Endodermal cell (in vitro differentiated cells): ENCODE results near the gene CRYGN. TPM values are rescaled to one million over a fixed set of nuclear protein-coding genes. Genes with fewer than 3 reads are reported as not detected.
A peak's percentile ranks its signal among the peaks of the same experiment; 100 is the strongest.

Source experiments
- DNase-seq: peaks from one replicate; pipeline ENCODE4 v3.0.0-alpha.2; 2017
- H3K27ac ChIP-seq: 2 replicates; pipeline ENCODE4 v1.5.1; 2013; ENCODE audit warnings: mild to moderate bottlenecking, low read depth, low read length, moderate library complexity
- H3K27me3 ChIP-seq: 2 replicates; pipeline ENCODE4 v1.6.1; 2013; ENCODE audit warnings: mild to moderate bottlenecking, low read length, moderate library complexity; ENCODE audit not compliant: insufficient read depth, control insufficient read depth, poor library complexity, severe bottlenecking
- H3K36me3 ChIP-seq: 2 replicates; pipeline ENCODE4 v1.7.0; 2013; ENCODE audit warnings: mild to moderate bottlenecking, low read length, moderate library complexity; ENCODE audit not compliant: control insufficient read depth, insufficient read depth
- H3K4me1 ChIP-seq: one replicate; pipeline ENCODE4 v1.7.0; 2013; ENCODE audit warnings: low read length; ENCODE audit not compliant: control insufficient read depth, insufficient read depth
- H3K4me3 ChIP-seq: 2 replicates; pipeline ENCODE4 v1.5.1; 2013; ENCODE audit warnings: mild to moderate bottlenecking, low read length, moderate library complexity
- H3K9ac ChIP-seq: 2 replicates; pipeline ENCODE4 v1.6.1; 2013; ENCODE audit warnings: mild to moderate bottlenecking, low read length, moderate library complexity; ENCODE audit not compliant: poor library complexity, severe bottlenecking; ENCODE audit errors: extremely low read depth
- H3K9me3 ChIP-seq: 2 replicates; pipeline ENCODE4 v1.6.1; 2013; ENCODE audit warnings: mild to moderate bottlenecking, low read length, moderate library complexity; ENCODE audit not compliant: control insufficient read depth
- H3K27ac Mint-ChIP-seq: 2 replicates; pipeline ENCODE4 v1.8.0; 2020; ENCODE audit warnings: mixed read lengths
- H3K27me3 Mint-ChIP-seq: 2 replicates; pipeline ENCODE4 v1.8.0; 2021; ENCODE audit warnings: mild to moderate bottlenecking, mixed read lengths; ENCODE audit not compliant: insufficient read depth
- H3K36me3 Mint-ChIP-seq: 2 replicates; pipeline ENCODE4 v1.8.0; 2020; ENCODE audit warnings: low read depth, mixed read lengths
- H3K4me1 Mint-ChIP-seq: 2 replicates; pipeline ENCODE4 v1.8.0; 2020; ENCODE audit warnings: mixed read lengths
- H3K4me3 Mint-ChIP-seq: 2 replicates; pipeline ENCODE4 v1.8.0; 2020; ENCODE audit warnings: mild to moderate bottlenecking, moderate library complexity, mixed read lengths
- H3K9me3 Mint-ChIP-seq: 2 replicates; pipeline ENCODE4 v1.8.0; 2020; ENCODE audit warnings: mild to moderate bottlenecking, mixed read lengths
- WGBS, 2 experiments: methylation state at CpG; one replicate each; pipeline versions ENCODE4 v1.1.5 to v1.1.7; 2013; ENCODE audit warnings: missing lambda C conversion rate in 2 of 2, mixed read lengths in 1 of 2; ENCODE audit not compliant: insufficient coverage in 1 of 2, insufficient read length in 1 of 2; 5-methylcytosine and 5-hydroxymethylcytosine counted together
- total RNA-seq, 2 donors: library from RNA; stranded (reverse); fragmentation: NEBNext Ultra II Directional in 1 of 2; extraction: Animal tissue kit (Norgen Biotek cat#: 25700) in 1 of 2; gene quantifications; 2 replicates in 1 of 2; 3 replicates in 1 of 2; pipeline ENCODE4 v1.2.1, GENCODE V29; 2021
- TF ChIP-seq, protein P1 (sequence below): fragments of 200-600 bp; sonication (generic); conservative IDR thresholded peaks from 2 replicates; pipeline ENCODE4 v1.5.0; 2021; ENCODE audit warnings: antibody characterized with exemption, mild to moderate bottlenecking

CRYGN gene
- total RNA-seq, 2 donors from 2014 or later, result 2.3 to 4.4 TPM

DNA sequence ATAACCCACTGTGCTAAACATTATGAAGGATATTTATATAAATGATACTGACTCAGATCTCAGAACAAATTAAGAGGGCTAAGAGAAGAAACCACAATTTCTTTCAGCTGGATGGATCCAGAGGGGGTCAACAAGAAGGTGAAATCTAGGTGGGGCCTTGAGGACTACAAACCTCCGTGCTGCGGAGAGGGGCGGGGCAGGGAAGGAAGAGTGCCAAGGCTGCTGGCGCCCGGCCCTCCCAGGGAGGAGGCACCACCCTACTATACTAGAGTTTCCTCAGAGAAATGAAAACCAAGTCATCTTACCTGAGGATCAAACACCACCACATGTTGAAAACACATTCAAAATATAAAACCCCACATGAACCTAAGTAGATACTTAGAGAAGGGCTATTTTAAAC is 29.3 kb upstream of the CRYGN start:
- peaks cover 19% of the 10 kb centered on the region for H3K4me1 Mint-ChIP-seq
- 99 to 100% methylated on average over 3 to 5 of the region's 5 CpGs for WGBS, 2 experiments
- no peaks in the 10 kb centered on the region for H3K9me3 ChIP-seq
- H3K27me3 ChIP-seq, result no peaks in the 10 kb centered on the region
- no peak overlapping the region for H3K4me3 Mint-ChIP-seq
- H3K4me3 ChIP-seq, result no peak overlapping the region
- H3K27me3 Mint-ChIP-seq, result no peaks in the 10 kb centered on the region
- H3K4me1 ChIP-seq, result no peaks in the 10 kb centered on the region
- no peak overlapping the region for H3K27ac ChIP-seq
- H3K36me3 ChIP-seq, result peaks cover 89% of the 10 kb centered on the region
- H3K9me3 Mint-ChIP-seq, result no peaks in the 10 kb centered on the region
- H3K27ac Mint-ChIP-seq, result no peak overlapping the region
- DNase-seq, result no peak
- H3K9ac ChIP-seq, result no peak overlapping the region
- peaks cover 88% of the 10 kb centered on the region for H3K36me3 Mint-ChIP-seq
- TF ChIP-seq, protein P1, sequence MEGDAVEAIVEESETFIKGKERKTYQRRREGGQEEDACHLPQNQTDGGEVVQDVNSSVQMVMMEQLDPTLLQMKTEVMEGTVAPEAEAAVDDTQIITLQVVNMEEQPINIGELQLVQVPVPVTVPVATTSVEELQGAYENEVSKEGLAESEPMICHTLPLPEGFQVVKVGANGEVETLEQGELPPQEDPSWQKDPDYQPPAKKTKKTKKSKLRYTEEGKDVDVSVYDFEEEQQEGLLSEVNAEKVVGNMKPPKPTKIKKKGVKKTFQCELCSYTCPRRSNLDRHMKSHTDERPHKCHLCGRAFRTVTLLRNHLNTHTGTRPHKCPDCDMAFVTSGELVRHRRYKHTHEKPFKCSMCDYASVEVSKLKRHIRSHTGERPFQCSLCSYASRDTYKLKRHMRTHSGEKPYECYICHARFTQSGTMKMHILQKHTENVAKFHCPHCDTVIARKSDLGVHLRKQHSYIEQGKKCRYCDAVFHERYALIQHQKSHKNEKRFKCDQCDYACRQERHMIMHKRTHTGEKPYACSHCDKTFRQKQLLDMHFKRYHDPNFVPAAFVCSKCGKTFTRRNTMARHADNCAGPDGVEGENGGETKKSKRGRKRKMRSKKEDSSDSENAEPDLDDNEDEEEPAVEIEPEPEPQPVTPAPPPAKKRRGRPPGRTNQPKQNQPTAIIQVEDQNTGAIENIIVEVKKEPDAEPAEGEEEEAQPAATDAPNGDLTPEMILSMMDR, result no peak

DNA sequence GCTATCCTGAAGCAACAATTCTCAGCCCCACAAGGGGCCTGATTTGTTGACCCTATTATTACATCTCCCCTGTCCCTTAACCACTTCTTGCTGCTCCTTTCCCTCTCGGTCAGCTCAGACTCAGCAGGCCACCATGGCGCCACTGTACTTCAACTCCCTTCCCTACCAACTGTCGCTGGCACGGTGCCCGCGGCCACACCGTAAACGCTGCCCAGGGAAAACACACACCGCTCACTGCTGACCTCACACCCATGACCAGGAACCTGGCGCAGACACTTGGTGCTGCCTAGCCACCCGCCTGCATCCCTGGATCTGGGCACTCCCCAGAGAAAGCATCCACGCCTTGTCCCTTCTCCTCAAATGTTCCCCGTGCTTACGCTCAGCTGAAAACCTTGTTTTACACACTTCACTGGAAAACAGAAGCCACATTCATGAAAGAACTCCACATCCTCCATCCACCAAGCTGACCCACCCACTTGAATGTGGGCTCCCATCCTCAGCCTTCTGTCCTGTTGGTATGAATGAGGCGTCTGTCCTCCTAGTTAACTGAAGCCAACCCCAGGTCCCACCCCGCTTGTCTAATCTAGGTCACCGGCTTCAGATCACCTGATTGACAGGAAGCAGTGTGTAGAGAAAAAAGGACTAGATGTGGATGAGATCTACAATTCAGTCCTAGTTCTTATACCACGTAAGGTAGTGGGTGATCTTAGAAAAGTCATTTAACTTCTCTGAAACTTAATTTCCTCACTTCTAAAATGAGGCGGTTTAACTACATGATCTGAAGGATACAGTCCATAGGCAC is 28.5 kb upstream of the CRYGN start:
- H3K4me3 ChIP-seq, result no peak overlapping the region
- WGBS, 2 experiments, result 95% methylated on average over 18 of the region's 19 CpGs; no CpG with 5 or more reads in 1 of the 2 experiments
- H3K36me3 ChIP-seq, result peaks cover 91% of the 10 kb centered on the region
- no peaks in the 10 kb centered on the region for H3K27me3 ChIP-seq
- no peak for DNase-seq
- no peak overlapping the region for H3K27ac ChIP-seq
- Mint-ChIP-seq H3K27ac (peak overlapping the region; percentile 71), H3K9me3 (peaks cover 8% of the 10 kb centered on the region), H3K36me3 (peaks cover 87% of the 10 kb centered on the region), H3K4me1 (peaks cover 19% of the 10 kb centered on the region), H3K4me3 (no peak overlapping the region), H3K27me3 (no peaks in the 10 kb centered on the region)
- H3K4me1 ChIP-seq, result no peaks in the 10 kb centered on the region
- TF ChIP-seq, protein P1, result no peak
- peaks cover 8% of the 10 kb centered on the region for H3K9me3 ChIP-seq
- H3K9ac ChIP-seq, result no peak overlapping the region

DNA sequence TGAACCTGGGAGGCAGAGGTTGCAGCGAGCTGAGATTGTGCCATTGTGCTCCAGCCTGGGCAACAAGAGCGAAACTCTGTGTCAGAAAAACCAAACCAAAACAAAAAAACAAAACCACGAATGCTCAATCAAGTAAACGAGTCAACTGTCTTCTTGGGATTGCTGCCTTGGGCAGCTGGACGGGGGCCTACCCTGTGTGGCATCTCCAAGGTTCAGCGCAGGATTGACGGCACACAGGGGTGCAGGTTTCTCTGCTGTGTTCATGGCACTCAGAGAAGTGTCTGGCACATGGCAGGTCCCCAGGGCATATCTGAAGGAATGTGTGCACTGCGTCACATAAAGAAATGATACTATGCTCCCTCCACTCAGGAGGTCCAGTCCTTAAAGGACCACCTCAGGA is 25.2 kb upstream of the CRYGN start:
- Histone ChIP-seq H3K9ac (no peak overlapping the region), H3K27ac (no peak overlapping the region)

More for the DNA sequence above, 25.2 kb upstream of the CRYGN start:
- no peak for DNase-seq
- H3K4me1 Mint-ChIP-seq, result peaks cover 6% of the 10 kb centered on the region
- 96 to 100% methylated on average over 8 of the region's 8 CpGs for WGBS, 2 experiments
- no peaks in the 10 kb centered on the region for H3K27me3 ChIP-seq
- peaks cover 25% of the 10 kb centered on the region for H3K9me3 ChIP-seq
- peaks cover 22% of the 10 kb centered on the region for H3K9me3 Mint-ChIP-seq
- peaks cover 67% of the 10 kb centered on the region for H3K36me3 ChIP-seq
- H3K4me3 Mint-ChIP-seq, result no peak overlapping the region
- no peaks in the 10 kb centered on the region for H3K27me3 Mint-ChIP-seq
- H3K27ac Mint-ChIP-seq, result no peak overlapping the region
- TF ChIP-seq, protein P1, result no peak
- peaks cover 77% of the 10 kb centered on the region for H3K36me3 Mint-ChIP-seq
- H3K4me3 ChIP-seq, result no peak overlapping the region
- H3K4me1 ChIP-seq, result peaks cover 4% of the 10 kb centered on the region
